Measurements from ENCODE around the gene EIF4H. TPM values are rescaled to one million over a fixed set of nuclear protein-coding genes. Genes with fewer than 3 reads are reported as not detected.

Gene EIF4H
- total RNA-seq, 2 donors from 2014 or later, result 175 to 203 TPM

- H3K27ac ChIP-seq, result peak overlapping the region in 1 of 2 donors; percentile 15
- no peak overlapping the region for H3K4me3 ChIP-seq
- peaks cover 3% of the 10 kb centered on the region for H3K36me3 ChIP-seq
- H3K27me3 ChIP-seq, result no peaks in the 10 kb centered on the region
- H3K9me3 ChIP-seq, result no peaks in the 10 kb centered on the region
- TF ChIP-seq CTCF (IDR thresholded peaks at IDR 0.05), result no peak
- peaks cover 0 to 91% of the 10 kb centered on the region in 2 donors for H3K4me1 ChIP-seq
- no peak for DNase-seq (ENCODE audit: low spot score)
Measured at GRCh38 chr7:74182453-74183090, 8.4 kb downstream of the EIF4H start.

- H3K36me3 ChIP-seq, result peaks cover 8% of the 10 kb centered on the region
- no peaks in the 10 kb centered on the region for H3K9me3 ChIP-seq
- TF ChIP-seq CTCF (IDR thresholded peaks at IDR 0.05), result no peak
- H3K27ac ChIP-seq, result peak overlapping the region in 1 of 2 donors; percentile 15
- no peak for DNase-seq (ENCODE audit: low spot score)
- peaks cover 0 to 91% of the 10 kb centered on the region in 2 donors for H3K4me1 ChIP-seq
- no peaks in the 10 kb centered on the region for H3K27me3 ChIP-seq
- no peak overlapping the region for H3K4me3 ChIP-seq
Measured at GRCh38 chr7:74183142-74183541, 9.0 kb downstream of the EIF4H start.

- peaks cover 0 to 91% of the 10 kb centered on the region in 2 donors for H3K4me1 ChIP-seq
- peak overlapping the region in 1 of 2 donors; percentile 26 for H3K27ac ChIP-seq
- H3K4me3 ChIP-seq, result no peak overlapping the region
- H3K9me3 ChIP-seq, result no peaks in the 10 kb centered on the region
- DNase-seq (ENCODE audit: low spot score), result no peak
- peaks cover 15% of the 10 kb centered on the region for H3K36me3 ChIP-seq
- no peaks in the 10 kb centered on the region for H3K27me3 ChIP-seq
- TF ChIP-seq CTCF (IDR thresholded peaks at IDR 0.05), result no peak
Measured at GRCh38 chr7:74183653-74184450, 9.7 kb downstream of the EIF4H start.

- H3K4me3 ChIP-seq, result no peak overlapping the region
- peak overlapping the region in 1 of 2 donors; percentile 19 for H3K27ac ChIP-seq
- no peaks in the 10 kb centered on the region for H3K27me3 ChIP-seq
- H3K4me1 ChIP-seq, result peaks cover 0 to 86% of the 10 kb centered on the region in 2 donors
- peaks cover 27% of the 10 kb centered on the region for H3K36me3 ChIP-seq
- no peak for TF ChIP-seq CTCF (IDR thresholded peaks at IDR 0.05)
- no peak for DNase-seq (ENCODE audit: low spot score)
- no peaks in the 10 kb centered on the region for H3K9me3 ChIP-seq
Measured at GRCh38 chr7:74185016-74185415, 10.9 kb downstream of the EIF4H start.

- Histone ChIP-seq H3K36me3 (peaks cover 33% of the 10 kb centered on the region), H3K4me3 (no peak overlapping the region), H3K4me1 (peaks cover 0 to 81% of the 10 kb centered on the region in 2 donors), H3K27ac (peak overlapping the region; percentile 19 to 26), H3K27me3 (no peaks in the 10 kb centered on the region), H3K9me3 (no peaks in the 10 kb centered on the region)
- no peak for DNase-seq (ENCODE audit: low spot score)
- TF ChIP-seq CTCF (IDR thresholded peaks at IDR 0.05), result no peak
Measured at GRCh38 chr7:74185636-74186035, 11.5 kb downstream of the EIF4H start.
